GM15510 (cell line): Measurements from ENCODE around the gene AGRP.

Experiments used
- POLR2A ChIP-seq: IDR thresholded peaks from 3 replicates; pipeline ENCODE4 v1.6.1; 2011; ENCODE audit warnings: borderline replicate concordance; ENCODE audit not compliant: insufficient read length; ENCODE audit errors: extremely low read depth

Gene AGRP

GRCh38 chr16:67516296-67517154, 33.2 kb upstream of the AGRP start:
- TF ChIP-seq POLR2A = no peak

- no peak for TF ChIP-seq POLR2A
Measured at GRCh38 chr16:67514382-67514828, 31.1 kb upstream of the AGRP start.

- TF ChIP-seq POLR2A = no peak
Measured at GRCh38 chr16:67509016-67509415, 25.7 kb upstream of the AGRP start.

GRCh38 chr16:67506468-67506867, 23.1 kb upstream of the AGRP start:
- TF ChIP-seq POLR2A = no peak

- TF ChIP-seq POLR2A = no peak
Measured at GRCh38 chr16:67504031-67505021, 21.0 kb upstream of the AGRP start.

GRCh38 chr16:67499106-67499505, 15.8 kb upstream of the AGRP start:
- TF ChIP-seq POLR2A = no peak

- TF ChIP-seq POLR2A = no peak
Measured at GRCh38 chr16:67490335-67491096, 7.2 kb upstream of the AGRP start.

- TF ChIP-seq POLR2A = no peak
Measured at GRCh38 chr16:67489401-67490083, 6.2 kb upstream of the AGRP start.

GRCh38 chr16:67486805-67487204, 3.5 kb upstream of the AGRP start:
- TF ChIP-seq POLR2A = no peak

- TF ChIP-seq POLR2A = no peak
Measured at GRCh38 chr16:67483731-67484525, 581 bp upstream of the AGRP start.

- no peak for TF ChIP-seq POLR2A
Measured at GRCh38 chr16:67482233-67482924, 968 bp downstream of the AGRP start.

GRCh38 chr16:67481561-67482232, 1.6 kb downstream of the AGRP start:
- peak; percentile 29 for TF ChIP-seq POLR2A
